ENCODE data around the gene PRPF38B. TPM values are rescaled to one million over a fixed set of nuclear protein-coding genes. Genes with fewer than 3 reads are reported as not detected.

PRPF38B gene
- total and polyA plus RNA-seq, 9 of the 15 experiments (the other 6 are each of a cell fraction or from before 2014, with no cell fraction given) = 25.3 to 85.5 (median 66.4) TPM

GRCh38 chr1:108746382-108747170 is 54.5 kb downstream of the PRPF38B start, which contains the start of gene STXBP3 (continued):
- TF ChIP-seq LCOR (CRISPR knock-in tag; IDR thresholded peaks at IDR 0.05) (peak; percentile 83), ZNF511 (CRISPR knock-in tag; IDR thresholded peaks at IDR 0.05) (no peak; the same call in none of the 2 replicates), CBX1 (IDR thresholded peaks at IDR 0.05; ENCODE audit: low read depth) (peak; percentile 80; the same call in 1 of the 2 replicates), SP2 (IDR thresholded peaks at IDR 0.05; ENCODE audit: extremely low read depth, low read depth, low read length, poor library complexity, severe bottlenecking) (no peak), PCBP2 (IDR thresholded peaks at IDR 0.05; ENCODE audit: low read depth, low read length, poor library complexity, severe bottlenecking) (no peak), ZBTB43 (CRISPR knock-in tag; IDR thresholded peaks at IDR 0.05) (peak; percentile 58; the same call in 1 of the 2 replicates), TFAM (CRISPR knock-in tag; conservative IDR thresholded peaks at IDR 0.05) (no peak), ZNF79 (CRISPR knock-in tag; IDR thresholded peaks at IDR 0.05; ENCODE audit: low read depth) (no peak), HDAC6 (IDR thresholded peaks at IDR 0.05; ENCODE audit: low read depth, low read length) (no peak), KHSRP (IDR thresholded peaks at IDR 0.05) (peak; percentile 95), DPF2 (IDR thresholded peaks at IDR 0.05) (peak; percentile 63; the same call in 1 of the 2 replicates), SAFB2 (IDR thresholded peaks at IDR 0.05; ENCODE audit: borderline replicate concordance, low read depth, low read length, severe bottlenecking) (no peak), PATZ1 (CRISPR knock-in tag; IDR thresholded peaks at IDR 0.05; ENCODE audit: borderline replicate concordance) (0 out of 2 replicates have a peak, but pooled peaks have one; percentile 52), CEBPG (CRISPR knock-in tag; IDR thresholded peaks at IDR 0.05) (peak; percentile 53; the same call in 1 of the 2 replicates), CEBPG (tag; conservative IDR thresholded peaks at IDR 0.05 in 1 of 2, IDR thresholded peaks at IDR 0.05 in 1 of 2) (no peak), HDAC3 (IDR thresholded peaks at IDR 0.05; ENCODE audit: borderline replicate concordance, partially characterized antibody) (no peak), ZNF408 (CRISPR knock-in tag; IDR thresholded peaks at IDR 0.05; ENCODE audit: low read depth) (no peak), TCFL5 (CRISPR knock-in tag; conservative IDR thresholded peaks at IDR 0.05) (no peak)
- TF ChIP-seq, protein P1, sequence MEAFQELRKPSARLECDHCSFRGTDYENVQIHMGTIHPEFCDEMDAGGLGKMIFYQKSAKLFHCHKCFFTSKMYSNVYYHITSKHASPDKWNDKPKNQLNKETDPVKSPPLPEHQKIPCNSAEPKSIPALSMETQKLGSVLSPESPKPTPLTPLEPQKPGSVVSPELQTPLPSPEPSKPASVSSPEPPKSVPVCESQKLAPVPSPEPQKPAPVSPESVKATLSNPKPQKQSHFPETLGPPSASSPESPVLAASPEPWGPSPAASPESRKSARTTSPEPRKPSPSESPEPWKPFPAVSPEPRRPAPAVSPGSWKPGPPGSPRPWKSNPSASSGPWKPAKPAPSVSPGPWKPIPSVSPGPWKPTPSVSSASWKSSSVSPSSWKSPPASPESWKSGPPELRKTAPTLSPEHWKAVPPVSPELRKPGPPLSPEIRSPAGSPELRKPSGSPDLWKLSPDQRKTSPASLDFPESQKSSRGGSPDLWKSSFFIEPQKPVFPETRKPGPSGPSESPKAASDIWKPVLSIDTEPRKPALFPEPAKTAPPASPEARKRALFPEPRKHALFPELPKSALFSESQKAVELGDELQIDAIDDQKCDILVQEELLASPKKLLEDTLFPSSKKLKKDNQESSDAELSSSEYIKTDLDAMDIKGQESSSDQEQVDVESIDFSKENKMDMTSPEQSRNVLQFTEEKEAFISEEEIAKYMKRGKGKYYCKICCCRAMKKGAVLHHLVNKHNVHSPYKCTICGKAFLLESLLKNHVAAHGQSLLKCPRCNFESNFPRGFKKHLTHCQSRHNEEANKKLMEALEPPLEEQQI (IDR thresholded peaks at IDR 0.05) = peak; percentile 83; the same call in 1 of the 2 replicates

Data from K562 (cell line).